MV-4-11 (cell line): ENCODE data around the gene CYP11A1.

Source experiments
- DNase-seq: peaks from one replicate; lab custom pipeline; 2025; lab: John Stamatoyannopoulos, UW

Gene CYP11A1

DNA sequence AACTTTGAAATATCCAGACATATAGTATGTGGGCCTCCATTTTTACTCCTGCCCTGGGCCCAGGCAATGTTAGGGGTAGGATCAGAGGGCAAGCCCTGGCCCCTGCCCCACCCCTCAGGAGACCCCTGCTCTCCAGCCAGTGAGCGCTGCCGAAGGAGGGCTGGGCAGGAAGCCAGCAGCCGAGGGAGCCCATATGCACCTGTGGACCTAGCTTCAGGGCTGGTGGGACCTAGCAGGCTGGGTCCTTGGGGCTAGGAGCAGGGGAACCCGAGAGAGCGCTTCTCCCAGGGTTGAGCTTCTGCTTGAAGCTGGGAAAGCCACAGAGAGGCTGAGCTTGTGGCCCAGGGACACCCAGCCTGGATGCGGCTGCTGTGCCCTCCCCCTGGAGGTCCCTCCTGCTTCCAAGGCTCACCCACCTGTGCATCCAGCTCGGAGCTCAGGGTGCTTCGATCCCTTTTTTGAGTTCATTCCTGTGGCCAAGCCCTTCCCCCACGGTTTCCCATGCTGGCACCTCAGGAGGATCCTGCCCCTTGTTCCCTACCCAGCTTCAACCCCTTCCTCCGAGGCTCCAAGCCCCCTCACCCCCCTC is 21.0 kb upstream of the CYP11A1 start:
- no peak for DNase-seq

DNA sequence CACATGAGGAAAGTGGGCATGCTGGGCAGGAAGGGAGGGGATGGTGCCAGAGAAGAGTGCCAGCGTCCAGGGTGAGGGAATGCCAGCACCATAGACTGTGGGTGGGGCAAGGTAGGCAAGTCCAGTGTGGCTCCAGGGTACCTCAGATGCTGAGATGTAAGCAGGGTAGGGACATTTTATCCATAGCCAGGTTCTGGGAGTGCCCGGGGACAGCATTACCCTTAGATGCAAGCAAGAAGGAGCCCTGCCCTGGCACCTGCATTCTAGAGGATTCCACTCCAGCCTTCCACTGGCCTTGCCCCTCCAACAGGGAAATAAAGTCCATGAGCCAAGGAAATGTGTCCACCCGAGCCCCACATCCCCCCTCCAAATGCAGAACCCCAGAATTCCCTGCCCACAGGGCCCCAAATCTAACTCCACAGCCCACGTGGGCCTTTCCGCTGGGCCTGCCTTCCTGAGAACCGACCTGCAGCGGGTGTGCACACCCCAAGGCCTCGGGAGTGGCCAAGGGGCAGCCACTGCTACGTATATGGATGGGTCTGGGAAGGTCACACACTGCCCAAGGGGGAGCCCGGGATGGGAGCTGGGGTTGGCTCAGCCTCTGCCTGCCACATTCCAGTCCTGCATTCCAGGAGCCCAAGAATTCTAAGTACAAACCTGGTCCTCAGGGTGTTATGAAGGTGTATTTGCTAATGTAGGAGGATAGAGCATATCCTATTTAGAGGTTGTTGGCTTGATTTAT is 20.3 kb upstream of the CYP11A1 start:
- no peak for DNase-seq

DNA sequence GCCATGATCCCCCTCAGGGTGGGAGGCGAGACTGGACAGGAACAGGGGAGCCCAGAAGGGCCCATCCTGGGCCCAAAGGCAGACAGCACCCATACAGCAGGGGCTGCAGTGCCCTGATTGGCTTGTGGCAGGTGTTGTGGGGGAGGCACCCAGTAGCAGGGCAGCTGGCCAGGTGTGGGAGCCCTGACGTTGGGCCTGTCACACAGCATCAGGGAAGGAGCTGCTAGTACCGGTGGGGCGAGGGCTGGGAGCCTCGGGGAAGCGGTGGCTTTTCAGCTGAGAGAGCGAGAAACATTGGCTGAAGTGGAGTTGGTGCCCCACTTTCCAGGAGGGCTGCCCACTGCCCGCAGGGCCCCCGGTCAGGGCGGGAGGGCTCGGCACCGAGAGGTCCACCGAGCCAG is 19.7 kb upstream of the CYP11A1 start:
- no peak for DNase-seq

DNA sequence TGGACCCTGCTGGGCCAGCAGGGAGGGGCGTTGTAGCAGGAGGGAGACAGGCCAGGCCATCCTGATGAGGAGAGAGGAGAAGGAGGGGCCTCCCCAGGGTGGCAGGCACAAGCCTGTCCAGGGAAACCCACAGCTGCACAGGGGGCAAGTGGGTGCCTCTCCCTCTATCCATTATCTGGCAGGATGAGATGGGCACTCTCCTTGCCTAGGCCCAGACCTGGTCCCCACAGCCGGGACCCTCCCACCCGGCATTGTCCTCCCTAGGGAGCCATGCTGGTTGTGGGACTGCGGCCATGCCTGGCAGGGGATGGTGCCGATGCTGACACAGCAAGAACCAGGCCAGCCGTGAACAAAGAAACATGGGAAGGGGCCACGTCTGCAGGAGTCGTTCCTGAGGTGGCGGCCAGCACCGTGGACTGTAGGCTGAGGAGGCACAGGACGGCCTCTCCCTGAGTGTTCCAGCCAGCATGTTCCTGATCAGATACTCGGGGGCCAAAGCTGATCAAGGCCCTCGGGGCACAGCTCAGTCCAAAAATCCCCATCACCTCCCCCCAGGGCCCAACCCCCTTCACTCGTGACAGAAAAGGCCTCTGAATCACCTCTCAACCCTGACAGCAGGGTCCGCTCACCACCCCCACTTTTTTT is 19.2 kb upstream of the CYP11A1 start:
- no peak for DNase-seq

DNA sequence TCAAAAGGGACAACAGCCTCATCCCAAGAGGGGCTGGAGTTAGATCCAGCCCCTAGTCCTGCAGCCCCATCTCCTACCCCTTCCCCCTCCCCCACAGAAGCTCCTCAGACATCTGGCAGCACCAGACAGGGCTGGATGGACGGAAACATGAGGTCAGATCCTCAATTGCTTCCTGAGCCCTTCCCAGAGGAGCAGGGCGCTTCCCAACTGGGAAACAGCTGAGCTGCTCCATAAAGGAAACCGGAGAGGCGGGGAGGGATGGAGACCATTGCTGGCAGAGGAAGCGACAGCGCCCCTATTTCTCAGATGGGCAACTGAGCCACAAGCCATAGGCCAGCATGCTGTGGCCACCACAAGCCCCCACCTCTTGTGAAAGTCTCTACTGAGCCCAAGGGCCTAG is 18.3 kb upstream of the CYP11A1 start:
- no peak for DNase-seq

DNA sequence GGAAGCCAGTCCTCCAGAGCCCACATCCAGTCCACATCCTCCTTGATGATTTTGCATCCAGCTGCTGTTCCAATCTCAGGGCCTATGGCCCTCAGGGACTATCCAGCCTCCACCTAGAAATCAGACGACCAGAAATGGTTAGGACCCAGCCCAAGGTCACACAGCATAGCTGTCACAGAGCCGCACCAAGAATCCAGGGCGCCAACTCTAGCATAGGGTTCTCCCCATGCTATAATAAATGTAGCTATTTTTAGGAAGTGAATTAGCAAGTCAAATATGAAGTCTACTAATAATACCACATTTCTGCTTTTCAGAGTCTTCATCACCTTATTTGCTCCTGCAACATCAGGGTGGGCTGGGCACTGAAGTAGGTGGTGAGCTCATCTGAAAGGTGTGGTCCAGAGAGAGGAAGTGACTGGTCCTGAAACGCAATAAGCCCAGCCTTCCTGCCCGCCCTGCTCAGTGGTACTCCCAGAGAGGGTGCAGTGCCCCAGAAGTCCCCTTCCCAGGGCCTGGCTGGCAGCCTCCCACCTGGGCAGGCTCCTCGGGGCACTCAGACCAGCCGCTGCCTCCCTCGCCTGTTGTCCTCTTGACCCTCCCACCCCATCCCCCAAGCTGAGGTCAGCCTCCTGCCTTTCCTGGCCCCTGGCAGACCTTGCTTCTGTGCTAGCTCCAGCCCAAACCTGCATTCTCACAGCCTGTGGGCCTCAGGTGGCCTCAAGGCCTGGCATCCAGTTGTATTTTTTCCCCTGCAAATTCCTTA is 17.6 kb upstream of the CYP11A1 start:
- peak; percentile 14 for DNase-seq

DNA sequence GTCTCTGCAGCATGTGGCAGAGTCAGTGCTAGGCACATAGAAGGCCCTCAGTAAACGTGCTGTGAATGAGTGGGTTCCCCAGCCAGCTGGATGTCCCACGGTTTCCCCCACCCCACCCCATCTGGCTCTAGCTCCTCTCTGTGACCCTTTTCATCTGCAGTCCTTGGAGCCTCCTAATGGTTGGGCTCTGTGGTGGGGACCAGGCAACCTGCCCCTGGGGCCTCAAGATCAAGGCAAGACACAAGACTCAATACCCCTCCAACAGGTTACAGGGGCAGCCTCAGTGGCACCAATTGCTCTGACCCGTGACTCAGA is 17.1 kb upstream of the CYP11A1 start:
- no peak for DNase-seq

DNA sequence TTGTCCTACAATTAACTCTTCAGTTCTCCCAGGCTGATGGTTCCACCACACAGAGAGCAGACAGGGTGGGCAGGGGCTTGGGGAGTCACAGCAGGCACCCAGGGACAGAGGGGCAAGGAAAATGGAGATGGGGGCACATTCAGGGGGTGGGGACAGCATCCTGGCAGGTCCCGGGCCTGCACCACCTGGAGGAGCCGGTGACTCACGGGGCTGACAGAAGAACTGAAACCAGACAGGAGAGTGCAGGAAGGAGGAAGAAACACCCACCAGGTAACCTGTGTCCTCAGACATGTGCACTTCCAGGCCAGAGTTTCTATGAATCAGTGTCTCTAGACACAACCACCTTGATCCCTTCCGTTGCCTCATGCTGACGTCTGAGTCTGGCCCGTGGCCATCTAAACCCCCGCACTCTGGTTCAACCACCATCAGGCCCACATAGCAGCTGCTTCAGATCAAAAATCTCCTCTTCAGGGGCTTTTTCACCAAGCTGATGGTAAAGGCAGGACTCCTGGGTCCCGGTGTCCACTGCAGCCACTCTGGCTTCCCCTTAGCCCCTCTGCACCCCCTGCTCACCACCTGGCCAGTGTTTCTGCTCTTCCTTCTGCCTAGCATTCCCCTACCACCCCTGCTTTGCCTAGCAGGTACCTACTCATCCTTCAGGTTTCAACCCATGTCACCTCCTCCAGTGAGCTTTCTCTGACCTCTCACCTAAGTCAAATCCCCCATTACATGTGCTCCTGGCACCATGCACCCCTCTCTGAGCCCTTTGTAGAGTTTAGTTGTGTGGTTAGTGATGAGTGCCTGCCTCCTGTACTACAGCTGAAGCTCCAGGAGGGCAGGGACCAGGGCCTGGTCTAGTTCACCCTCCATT is 16.5 kb upstream of the CYP11A1 start:
- DNase-seq = no peak

DNA sequence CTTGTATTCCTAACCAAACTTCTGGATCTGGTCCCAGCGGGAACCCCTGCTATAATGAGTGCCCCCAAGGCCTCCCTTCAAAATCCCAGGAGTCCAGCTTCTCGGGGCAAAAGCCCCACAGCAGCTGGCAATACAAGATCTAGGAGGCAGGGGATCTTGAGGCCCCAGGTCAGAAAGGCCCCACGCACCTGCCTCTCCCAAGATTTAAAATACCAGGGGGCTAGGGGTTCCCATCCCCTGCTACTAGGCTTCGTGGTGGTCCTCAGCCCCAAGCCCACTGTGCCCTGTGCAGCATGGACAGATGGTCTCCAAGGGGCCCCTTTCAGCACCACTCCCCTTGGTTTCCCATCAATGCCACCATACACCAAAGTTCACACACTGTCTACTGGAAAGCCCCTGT is 15.8 kb upstream of the CYP11A1 start:
- no peak for DNase-seq

DNA sequence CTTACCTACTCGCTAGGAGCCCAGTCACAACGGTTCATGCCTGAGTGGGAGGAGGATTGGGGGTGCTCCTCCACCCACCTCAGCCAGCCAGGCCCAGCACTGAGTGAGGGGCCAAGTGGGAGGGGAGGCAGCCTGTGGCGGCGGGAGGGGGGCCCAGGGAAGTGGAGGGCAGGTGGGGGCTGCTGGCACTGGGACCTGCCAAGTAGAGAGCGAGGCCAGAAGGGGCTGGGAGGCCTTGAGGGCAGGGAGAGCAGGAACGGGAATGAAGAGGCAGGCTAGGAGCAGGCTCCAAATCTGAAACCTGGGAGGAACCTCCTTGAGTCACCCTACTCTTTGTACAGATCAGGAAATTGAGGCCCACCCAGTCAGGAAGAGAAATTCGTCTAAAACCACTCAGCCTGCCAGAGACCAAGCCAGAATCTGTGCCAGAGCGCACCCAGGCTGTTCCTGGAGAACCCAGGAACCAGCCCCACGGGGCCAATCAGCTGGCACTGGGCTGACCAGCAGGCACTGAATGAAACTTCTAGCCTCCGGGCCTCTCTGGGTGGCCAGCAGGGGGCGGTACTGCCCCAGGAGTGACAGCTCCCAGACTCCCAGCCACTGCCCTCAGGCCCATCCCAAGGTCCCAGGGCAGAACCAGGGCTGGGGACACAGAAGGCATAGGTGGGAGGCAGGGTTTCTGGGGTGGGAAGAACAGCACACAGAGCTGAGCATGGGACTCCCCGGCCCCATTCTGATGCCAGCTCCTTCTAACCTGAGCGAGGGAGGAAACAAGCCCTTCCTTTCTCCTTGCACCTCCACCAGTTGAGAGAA is 14.8 kb upstream of the CYP11A1 start:
- peak; percentile 68 for DNase-seq

DNA sequence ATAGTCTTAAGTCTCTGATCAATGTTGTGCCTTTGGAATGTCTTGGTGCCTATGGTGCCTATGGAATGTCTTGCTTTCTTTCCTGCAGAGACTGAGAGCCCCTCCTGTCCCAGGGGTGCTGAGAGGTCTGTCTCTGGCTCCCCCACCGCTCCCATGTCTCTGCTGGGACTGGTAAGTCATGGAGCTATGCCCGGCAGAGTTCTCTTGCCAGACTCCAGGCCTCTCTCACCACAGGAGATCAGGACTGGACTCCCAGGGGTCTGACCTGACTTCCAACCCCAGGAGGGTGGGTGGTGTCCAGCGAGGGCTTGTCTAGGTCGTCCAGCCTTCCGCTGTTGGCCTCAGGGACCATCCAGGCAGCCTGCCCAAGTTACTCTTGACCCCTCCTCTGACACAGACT is 14.0 kb upstream of the CYP11A1 start:
- DNase-seq = no peak

DNA sequence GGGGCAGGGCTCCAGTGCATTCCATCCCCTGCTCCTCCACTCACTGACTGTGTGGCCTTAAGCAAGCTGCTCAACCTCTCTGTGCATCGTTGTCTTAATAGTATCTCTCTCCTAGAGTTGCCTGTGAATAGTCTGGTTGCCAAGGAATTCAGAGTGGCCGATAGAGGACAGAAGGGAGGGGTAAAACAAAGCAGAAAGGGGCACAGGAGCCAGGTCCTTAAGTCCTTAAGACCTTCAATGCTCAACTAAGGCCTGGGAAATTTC is 13.7 kb upstream of the CYP11A1 start:
- DNase-seq = no peak

DNA sequence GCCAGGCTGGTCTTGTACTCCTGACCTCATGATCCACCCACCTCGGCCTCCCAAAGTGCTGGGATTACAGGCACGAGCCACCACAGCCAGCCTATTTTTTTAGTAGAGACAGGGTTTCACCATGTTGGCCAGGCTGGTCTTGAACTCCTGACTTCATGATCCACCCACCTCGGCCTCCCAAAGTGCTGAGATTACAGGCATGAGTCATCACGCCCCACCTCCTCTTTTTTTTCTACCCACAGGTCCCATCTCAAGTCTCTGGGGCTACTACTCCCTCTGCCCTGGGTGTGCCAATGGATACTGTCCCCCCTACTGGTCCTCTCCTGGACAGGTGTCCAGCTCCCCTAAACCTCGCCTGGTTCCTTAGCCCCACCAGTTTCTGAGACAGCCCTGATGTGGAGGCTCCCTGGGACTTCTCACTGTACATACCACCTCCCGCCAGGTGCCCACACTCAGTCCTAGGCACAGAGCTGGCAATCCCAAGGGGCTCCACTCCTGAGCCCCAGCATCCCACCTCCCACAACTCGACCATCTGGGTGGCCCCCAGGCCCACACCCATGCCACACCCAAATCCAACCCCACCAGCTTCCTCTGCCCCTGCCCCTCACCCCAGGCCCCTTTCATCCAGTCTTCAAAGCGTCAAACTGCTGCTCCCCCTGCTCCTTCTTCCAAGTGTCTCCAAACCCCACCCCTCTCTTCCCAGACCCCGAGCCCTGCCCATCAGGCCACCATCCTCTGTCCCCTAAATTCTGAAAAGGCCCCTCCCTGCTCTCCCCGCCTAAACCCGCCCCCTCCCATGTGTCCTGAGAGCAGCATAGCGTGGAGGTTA is 13.1 kb upstream of the CYP11A1 start:
- DNase-seq = no peak

DNA sequence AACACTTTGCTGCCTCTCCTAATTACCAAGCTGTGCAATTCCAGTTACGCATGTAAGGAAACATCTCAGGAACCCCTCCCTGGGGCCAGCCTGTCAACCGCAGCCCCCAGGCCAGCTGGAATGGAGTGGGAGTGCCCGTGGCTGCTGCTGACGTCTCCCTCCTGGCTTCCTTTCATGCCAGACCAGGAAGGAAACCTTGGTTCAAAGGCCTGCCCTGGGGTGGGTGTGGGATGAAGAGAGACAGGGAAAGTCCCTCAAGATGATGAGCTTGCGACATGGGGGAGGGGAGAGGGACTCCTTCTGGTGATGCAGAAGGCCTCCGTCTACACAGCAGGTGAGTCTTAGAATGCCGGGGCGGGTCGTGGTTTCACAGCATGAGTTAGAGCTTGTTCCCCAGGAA is 11.4 kb upstream of the CYP11A1 start:
- no peak for DNase-seq

DNA sequence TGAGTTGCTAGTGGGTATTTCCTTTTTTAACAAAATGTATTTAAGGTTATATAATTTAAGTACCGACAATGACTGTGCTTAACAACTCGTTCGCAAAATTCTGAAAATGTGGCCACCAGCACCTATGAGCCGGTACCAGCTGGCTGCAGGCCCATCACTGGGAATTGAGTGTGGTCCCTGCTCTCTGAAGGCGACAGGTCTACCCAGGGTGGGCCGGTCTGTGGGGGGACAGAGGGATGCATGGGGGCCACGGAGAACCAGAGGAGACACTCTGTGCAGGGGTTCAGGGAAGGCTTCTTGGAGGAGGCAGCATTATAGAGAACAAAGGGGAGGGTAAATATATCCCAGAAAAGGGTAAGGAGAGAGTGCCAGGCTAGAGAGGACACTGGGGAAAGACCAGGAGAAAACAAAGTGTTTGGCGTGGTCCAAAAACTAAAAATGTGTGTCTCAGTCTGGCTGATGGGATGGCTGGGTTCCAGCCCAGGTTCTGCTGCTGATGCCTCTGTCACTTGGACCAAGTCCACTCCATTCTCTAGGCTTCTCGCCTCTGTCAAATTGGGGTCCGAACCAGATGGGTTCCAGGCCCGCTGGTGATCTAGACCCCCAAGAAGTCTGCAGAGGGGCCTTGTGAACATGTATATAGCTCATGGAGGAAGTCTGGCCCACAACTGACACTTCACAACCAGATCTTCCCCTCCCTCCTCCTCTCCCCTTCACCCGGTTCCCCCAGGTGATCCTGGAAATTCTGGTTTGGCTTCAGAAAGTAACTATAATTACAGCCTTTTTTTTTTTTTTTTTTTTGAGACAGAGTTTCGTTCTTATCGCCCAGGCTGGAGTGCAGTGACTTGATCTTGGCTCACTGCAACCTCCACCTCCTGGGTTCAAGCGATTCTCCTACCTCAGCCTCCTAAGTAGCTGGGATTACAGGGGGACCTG is 10.7 kb upstream of the CYP11A1 start:
- DNase-seq = no peak

DNA sequence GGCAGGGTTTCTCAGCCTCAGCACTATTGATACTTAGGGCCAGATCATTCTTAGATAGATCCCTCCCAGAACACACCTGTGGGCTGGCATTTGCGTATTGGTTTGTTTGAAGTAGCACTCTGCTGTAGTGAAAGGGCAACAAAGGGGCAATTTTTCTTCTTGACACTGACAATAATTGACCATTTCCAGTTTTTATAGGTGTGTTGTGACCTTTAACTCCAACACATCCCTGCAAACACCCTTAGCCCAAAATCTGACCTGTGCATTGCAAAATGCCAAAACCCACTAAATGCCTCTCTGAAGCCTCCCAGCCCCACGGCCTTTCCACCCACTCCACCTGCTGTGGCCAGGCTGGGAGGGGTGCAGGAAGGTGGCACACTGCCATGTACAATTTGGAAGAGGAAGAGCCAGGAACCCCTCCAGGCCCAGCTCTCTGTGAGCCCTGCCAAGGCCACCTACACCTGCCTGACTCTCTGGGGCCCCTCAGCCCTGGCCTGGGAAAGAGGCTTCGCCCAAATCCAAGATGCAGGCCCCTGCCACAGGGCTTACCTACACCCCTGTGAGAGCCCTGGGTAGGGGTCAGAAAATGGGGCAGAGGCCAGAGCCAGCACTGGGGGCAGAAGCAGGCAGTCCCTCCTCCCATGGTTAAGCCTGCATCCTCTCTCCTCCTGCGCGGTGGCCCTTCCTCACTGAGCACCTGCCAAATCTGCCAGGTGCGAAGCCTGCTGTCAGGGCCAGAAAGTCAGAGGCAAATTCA is 9.6 kb upstream of the CYP11A1 start:
- no peak for DNase-seq

DNA sequence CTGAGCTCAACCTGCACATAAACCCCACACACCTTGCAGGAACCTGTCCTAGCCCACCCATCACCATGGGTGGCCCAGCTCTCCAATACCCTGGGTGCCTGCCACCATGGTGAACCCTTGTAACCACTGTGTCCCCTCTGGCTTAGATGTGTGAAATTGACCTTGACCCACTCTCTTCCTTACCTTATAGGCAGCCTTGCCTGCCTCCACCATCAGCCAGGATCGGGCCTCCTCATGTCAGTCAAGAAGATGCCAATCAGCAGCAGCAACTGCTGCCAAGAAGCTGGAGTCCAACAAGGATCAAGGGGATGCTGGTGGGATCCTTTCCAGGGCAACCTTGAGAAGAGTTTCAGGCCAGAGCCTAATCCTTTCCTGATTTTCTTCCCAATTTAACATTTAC is 8.8 kb upstream of the CYP11A1 start:
- DNase-seq = no peak

DNA sequence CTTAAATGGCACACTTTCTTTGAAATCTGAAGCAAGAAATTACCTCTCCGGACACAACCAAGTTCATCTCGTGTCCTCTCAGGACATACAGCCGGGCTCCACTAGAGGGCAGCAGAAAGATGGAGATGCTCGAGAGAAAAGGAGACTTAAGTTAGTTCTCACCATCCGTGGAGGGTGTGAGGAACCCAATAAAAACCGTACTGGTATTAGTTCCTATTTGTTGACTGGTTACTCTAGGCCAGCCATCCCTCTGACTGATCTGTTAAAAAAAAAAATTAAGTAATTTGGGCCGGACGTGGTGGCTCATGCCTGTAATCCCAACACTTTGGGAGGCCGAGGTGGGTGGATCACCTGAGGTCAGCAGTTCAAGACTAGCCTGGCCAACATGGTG is 7.9 kb upstream of the CYP11A1 start:
- DNase-seq = peak; percentile 83
